GM21786 (cell line): Measurements from ENCODE around the gene NCDN.
A peak's percentile ranks its signal among the peaks of the same experiment; 100 is the strongest.

ENCODE experiments used
- ATAC-seq: cut with Tn5 transposase; IDR thresholded peaks from one replicate; pipeline ENCODE4 v1.9.1; 2021; ENCODE audit not compliant: unreplicated experiment

The NCDN gene

DNA sequence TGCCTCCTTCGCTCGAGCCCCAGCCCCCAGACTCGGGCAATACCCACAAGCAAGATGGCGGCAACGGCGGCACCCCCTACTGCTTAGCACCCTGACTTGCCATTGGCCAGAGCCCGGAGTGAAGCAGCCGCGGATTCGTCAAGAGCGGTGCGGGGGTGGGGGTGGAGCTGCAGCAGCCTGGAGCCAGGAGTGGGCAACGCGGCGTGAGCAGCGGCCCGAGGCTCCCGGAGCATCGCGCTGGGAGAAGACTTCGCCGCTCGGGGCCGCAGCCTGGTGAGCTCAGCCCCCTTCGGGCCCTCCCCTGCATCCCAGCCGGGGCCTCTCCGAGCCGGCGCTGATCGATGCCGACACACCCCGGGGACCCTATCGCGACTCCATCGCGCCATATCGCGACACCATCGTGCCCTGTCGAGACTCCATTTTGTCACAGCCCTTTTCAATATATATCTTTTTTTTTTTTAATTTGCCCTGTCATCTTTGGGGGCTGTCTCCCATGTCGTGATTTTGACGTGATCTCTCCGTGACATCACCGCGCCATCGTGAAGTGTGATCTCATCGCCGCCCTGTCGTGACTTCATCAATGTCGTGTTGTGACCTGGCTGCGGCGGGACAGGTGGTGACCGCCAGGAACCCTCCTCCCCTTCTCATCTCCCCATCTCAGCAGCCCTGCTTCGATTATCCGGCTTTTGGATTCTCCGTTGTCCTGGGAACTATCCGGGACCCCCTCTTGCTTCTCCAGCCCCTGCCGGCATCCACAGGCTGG lies at the start of gene NCDN:
TSS of gene NCDN (plus strand) at position 189 of the 763 bp plus-strand sequence. CDS start at position 581, 392 bp downstream.
- ATAC-seq = peak; percentile 84

GRCh38 chr1:35507947-35508346 lies 49.7 kb upstream of the NCDN start:
- no peak for ATAC-seq

DNA sequence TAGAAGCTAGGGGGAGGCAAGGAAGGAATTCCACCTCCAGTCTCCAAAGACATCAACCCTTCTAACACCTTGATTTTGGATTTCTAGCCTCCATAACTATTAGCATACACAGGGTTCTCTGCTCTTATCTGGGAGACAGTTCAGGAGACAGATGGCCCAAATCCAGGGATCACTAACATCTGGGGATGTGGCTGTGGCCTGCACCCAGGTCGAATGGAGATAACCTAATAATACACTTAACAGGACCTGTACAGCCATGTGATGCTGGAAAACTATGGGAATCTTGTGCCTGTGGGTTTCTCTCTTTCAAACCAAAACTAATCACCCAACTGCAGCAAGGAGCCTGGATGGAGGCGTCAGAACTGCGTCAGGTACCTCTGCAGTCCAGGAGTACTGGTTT lies 48.0 kb upstream of the NCDN start:
- no peak for ATAC-seq

DNA sequence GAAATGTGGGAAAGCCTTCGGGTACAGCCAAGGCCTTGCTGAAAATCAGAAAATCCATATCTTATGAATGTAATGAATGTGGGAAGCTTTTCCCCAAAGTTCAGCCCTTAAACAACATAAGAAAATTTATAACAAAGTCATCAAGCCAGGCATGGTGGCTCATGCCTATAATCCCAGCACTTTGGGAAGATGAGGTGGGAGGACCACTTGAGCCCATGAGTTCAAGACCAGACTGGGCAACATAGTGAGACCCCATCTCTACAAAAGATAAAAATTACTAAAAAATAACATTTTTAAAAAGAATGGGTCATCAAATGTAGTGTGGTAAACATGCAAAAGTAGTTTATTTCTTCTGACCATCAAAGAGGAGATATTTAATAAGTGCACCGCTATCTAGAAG lies 46.3 kb upstream of the NCDN start:
- ATAC-seq = no peak

GRCh38 chr1:35518183-35518582 lies 39.4 kb upstream of the NCDN start:
- no peak for ATAC-seq

- ATAC-seq = no peak
These were observed 38.2 kb upstream of the NCDN start for GRCh38 chr1:35519432-35519831.

DNA sequence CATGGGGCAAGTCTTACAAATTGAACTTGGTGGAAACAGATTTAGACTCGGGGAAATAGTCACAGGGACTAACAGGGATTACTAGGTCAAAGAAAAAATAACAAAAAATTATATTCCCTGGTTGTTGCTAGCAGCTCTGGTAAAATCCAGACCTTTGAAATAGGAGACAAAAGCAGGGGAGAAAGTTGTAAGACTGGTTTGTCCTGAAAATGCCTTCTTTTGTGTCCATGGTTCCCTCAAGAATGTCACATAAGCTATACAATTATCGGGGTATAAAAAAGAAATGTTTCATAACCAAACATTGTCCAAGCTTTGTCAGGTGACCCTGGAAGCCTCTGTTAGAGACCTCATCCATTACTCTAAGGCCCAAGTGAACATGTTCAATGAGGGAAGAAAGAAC lies 33.5 kb upstream of the NCDN start:
- ATAC-seq = no peak

DNA sequence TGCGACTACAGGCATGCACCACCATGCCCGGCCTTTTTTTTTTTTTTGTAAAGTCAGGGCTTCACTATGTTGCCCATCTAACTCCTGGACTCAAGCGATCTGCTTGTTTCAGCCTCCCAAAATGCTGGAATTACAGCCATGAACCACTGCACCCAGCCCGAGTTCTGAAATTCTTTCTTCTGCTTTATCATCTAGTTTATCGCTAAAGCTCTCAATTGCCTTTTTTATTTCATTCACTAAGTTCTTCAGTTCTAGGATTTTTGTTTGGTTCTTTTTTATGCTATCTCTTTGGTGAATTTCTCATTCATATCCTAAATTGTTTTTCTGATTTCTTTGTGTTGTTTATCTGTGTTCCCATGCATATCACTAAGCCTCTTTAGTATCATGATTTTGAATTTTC lies 27.4 kb upstream of the NCDN start:
- no peak for ATAC-seq

DNA sequence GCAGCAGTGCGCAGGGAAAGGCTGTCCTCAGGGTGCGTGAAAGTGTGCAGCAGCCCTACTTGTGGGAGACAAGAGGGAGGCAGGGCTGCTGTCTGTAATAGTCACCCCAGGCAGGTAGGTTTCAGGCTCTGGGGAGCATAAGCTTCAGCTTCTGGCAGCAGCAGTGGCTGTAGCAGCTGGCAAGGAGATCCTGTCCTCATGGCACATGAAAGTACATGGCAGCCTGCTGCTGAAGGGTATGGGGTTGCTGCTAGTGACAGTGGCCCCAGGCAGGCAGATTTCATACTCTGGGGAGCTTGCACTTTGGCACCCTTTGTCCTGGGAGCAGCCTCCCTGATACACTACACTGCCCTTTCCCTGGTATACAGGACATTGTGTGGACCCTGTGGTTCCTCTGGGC lies 26.7 kb upstream of the NCDN start:
- no peak for ATAC-seq

GRCh38 chr1:35531368-35531767 lies 26.2 kb upstream of the NCDN start:
- no peak for ATAC-seq

- no peak for ATAC-seq
These were observed 24.9 kb upstream of the NCDN start for GRCh38 chr1:35532497-35533223.

- no peak for ATAC-seq
These were observed 24.0 kb upstream of the NCDN start for GRCh38 chr1:35533586-35533985.

DNA sequence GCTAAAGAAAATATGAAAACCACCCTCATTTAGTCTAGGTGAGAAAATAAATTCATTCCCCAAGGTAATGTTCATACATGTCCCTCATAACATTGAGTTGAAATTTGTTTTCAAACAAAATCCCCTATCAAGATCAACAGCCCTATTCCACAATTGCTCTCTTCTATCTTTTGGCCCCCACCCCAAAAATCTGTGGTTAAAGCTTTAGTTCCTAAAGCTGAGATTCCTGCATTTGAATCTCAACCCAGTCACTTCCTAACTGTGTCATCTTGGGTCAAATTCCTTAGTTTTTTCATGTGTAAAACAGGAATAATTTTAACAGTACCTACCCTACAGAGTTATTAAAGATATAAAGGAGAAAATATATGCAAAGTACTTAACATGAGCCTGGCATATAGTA lies 22.4 kb upstream of the NCDN start:
- ATAC-seq = no peak

- no peak for ATAC-seq
These were observed 20.9 kb upstream of the NCDN start for GRCh38 chr1:35536556-35537162.

DNA sequence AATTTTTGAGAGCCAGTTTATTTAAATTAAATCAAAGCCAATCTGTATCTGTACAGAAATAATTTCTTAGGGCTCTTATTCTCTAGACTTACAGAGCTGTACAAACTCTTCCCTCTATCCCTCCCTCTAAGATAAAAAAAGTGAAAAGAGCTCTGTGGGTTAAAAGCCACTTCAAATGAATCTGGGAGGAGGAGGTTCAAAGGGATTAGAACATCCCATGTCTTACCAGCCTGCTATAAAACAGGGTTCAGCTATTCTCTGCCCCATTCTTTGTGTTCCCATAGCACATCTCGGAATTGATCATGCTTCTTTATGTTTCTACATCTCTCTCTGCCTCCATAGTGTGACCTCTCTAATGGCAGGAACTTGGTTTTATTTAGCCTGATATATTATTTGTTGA lies 19.8 kb upstream of the NCDN start:
- ATAC-seq = no peak

- peak; percentile 45 for ATAC-seq
These were observed 18.4 kb upstream of the NCDN start for GRCh38 chr1:35539073-35539823.

DNA sequence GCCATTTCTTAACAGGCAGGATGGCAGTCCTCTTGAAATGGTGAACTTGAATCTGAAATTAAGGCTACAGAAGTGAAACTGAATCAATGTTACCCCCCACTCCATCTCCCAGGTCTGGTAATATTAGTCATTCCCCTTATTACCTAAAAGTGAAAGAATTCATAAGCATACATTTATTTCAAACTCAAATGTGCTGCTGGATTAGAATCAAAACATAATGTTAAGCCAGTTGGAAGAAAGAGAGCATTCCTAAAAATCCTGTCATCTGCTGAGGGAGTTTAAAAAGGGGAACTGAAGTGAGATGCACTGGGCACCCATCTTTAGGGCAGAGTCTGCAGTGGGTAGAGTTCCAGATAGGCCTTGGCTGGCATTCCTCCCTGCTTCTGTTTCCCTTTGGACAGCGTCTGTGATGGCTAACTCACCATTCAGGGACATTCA lies 17.8 kb upstream of the NCDN start:
- ATAC-seq = no peak

DNA sequence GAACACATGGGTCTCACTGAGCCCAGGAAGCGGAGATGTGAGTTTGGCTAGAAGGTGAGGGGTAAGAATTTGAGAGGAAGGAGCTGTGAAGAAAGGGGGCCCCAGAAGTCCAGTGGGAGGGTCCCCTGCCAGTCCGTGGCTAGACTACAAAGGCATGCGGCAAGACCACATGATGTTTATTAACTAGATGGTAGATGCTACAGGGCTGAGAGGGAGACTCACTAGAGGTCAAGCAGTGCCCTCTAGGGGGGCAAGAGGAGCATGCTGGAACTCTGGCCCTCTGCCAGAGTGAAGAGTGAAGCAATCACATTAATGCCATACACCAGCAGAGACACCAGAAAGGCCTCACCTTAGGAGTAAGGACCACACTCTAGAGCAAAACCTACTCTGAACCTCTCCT lies 12.6 kb upstream of the NCDN start:
- no peak for ATAC-seq

- no peak for ATAC-seq
These were observed 11.0 kb upstream of the NCDN start for GRCh38 chr1:35546614-35547013.

DNA sequence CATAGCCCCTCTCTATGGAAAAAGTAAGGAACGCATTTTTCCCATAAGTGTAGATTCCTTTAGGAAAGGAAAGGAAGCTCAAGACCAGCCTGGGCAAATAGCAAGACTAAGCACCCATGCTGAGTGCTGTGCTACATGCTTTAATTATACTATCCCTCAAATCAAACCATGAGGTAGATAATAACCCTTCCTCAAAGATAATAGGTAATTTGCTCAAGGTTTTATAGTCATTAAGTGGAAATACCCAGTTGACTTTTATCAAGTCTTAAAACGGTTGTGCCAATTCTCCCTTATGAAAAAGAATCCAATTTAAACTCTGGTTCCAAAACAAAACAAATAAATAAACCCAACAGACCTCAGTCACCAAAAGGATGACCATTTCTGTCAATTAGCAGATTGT lies 3.7 kb upstream of the NCDN start:
- ATAC-seq = no peak
